Measurements from ENCODE around the gene ARL13B. TPM values are rescaled to one million over a fixed set of nuclear protein-coding genes. Genes with fewer than 3 reads are reported as not detected.

The ARL13B gene
- total RNA-seq (2013; cell fraction: nucleolus; rRNA removed): 5.6 and 5.9 TPM in 2 replicates
- total RNA-seq (2014; rRNA removed) (5.7 and 7.0 TPM in 2 replicates), total RNA-seq (2014; rRNA removed; fragmentation: Illumina TruSeq; extraction: Trizol) (9.0 and 9.9 TPM in 2 replicates), total RNA-seq (2021) (7.5 and 8.9 TPM in 2 replicates), polyA plus RNA-seq (2011; rRNA removed) (8.3 and 12.8 TPM in 2 replicates), polyA plus RNA-seq (2014; fragmentation: Illumina TruSeq; extraction: Trizol) (9.0 and 11.3 TPM in 2 replicates), polyA plus RNA-seq (2014; fragmentation: Nextera tagmentation; extraction: Ambion mirVana) (1 to 10 TPM; 3.0 to 4.5 TPM), polyA plus RNA-seq (2014; rRNA removed) (5.3 and 6.1 TPM in 2 replicates), polyA plus RNA-seq (2016; fragmentation: Nextera tagmentation; extraction: Ambion mirVana) (10 to 100 TPM in 1 of 2 experiments, 1 to 10 TPM in 1; 8.5 to 10.4 TPM), polyA minus RNA-seq (2011; rRNA and poly(A)+ RNA removed) (1.3 and 4.7 TPM in 2 replicates), Bru-seq, nascent RNA (percentile 55 among the genes with signal in this experiment), BruChase-seq, experiment 1, labeled RNA remaining after a 6-hour chase (percentile 58 among the genes with signal in this experiment), BruChase-seq, experiment 2, labeled RNA remaining after a 2-hour chase (percentile 63 among the genes with signal in this experiment)
- polyA plus RNA-seq (2011; ENCODE audit: low read depth): 1.5 TPM
- 2.6 and 7.1 TPM in 2 replicates for polyA plus RNA-seq (2011; cell fraction: cytosol; rRNA removed)
- 3.4 and 4.8 TPM in 2 replicates for polyA plus RNA-seq (2011; cell fraction: nucleus; rRNA removed)
- 2.1 and 2.9 TPM in 2 replicates for polyA plus RNA-seq (2012)
- 2.1 and 6.9 TPM in 2 replicates for polyA minus RNA-seq (2011; cell fraction: cytosol; rRNA and poly(A)+ RNA removed)
- polyA minus RNA-seq (2011; cell fraction: nucleus; rRNA and poly(A)+ RNA removed): 2.9 and 7.8 TPM in 2 replicates
- long read RNA-seq, experiment 1, partial matches to known transcripts: 7 of 14 reads
- long read RNA-seq, experiment 1, other reads (novel, unspliced or antisense): 7 of 14 reads
- long read RNA-seq, experiment 2, partial matches to known transcripts: 32 of 53 reads
- long read RNA-seq, experiment 2, other reads (novel, unspliced or antisense): 20 of 53 reads

- H3K27ac ChIP-seq (ENCODE audit: control insufficient read depth, insufficient read depth): peak within 1 kb of the TSS; percentile 67
- in situ Hi-C loops (cut with MboI) (no loop called here), intact Hi-C loops (cut with micrococcal nuclease; ENCODE audit: unreplicated experiment) (no loop called here)
- peak within 1 kb of the TSS; percentile 82 for H3K4me3 ChIP-seq
- H3K4me2 ChIP-seq (ENCODE audit: control insufficient read depth, insufficient read depth): peak within 1 kb of the TSS; percentile 80
- no peaks in the 10 kb centered on the region for H3K9me3 ChIP-seq (replicated peaks; ENCODE audit: control insufficient read depth, insufficient read depth, low read length)
- no peaks in the 10 kb centered on the region for H3K27me3 ChIP-seq (replicated peaks in 1 of 2; ENCODE audit: control insufficient read depth in 2 of 2, insufficient read depth in 2 of 2, low read length in 1 of 2)
- ChIA-PET POLR2A (interaction anchor here (0.6 to 1.2 kb wide), 3 partner anchors 13 to 83 kb away, joined by 3 read pairs; partner anchors contain the start of genes DHFR2 and NSUN3), SMC1A (ENCODE audit: uncharacterized antibody, unreplicated experiment) (interaction anchor here (1.0 to 2.2 kb wide), 5 partner anchors 8 to 90 kb away, joined by 3 to 6 read pairs (median 4); partner anchors contain the start of genes DHFR2 and NSUN3), RAD21 (ENCODE audit: unreplicated experiment) (interaction anchor here (0.9 to 1.0 kb wide), 2 partner anchors 89 to 92 kb away, joined by 4 read pairs; no protein-coding TSS in a partner anchor), CTCF (interaction anchor here (0.6 to 2.9 kb wide), 7 partner anchors 9 to 122 kb away, joined by 3 to 12 read pairs (median 4); no protein-coding TSS in a partner anchor)
- no peaks in the 10 kb centered on the region for H4K20me1 ChIP-seq (ENCODE audit: control insufficient read depth, insufficient read depth)
- H2AFZ ChIP-seq (ENCODE audit: control insufficient read depth, low read depth, low read length): peak within 1 kb of the TSS; percentile 90
- H3K36me3 ChIP-seq (ENCODE audit: control insufficient read depth in 2 of 2, insufficient read depth in 2 of 2, low read length in 1 of 2): no peaks in the 10 kb centered on the region
- DNase-seq (ENCODE audit: low read depth, low spot score) (peak; percentile 90), FAIRE-seq (peak; percentile 93), ATAC-seq (peak; percentile 100)
- TSS peak; percentile 71 for BruUV-seq (replicated peaks)
- H3K79me2 ChIP-seq (ENCODE audit: control insufficient read depth, insufficient read depth, low read length): peaks cover 3% of the 10 kb centered on the region
- peak within 1 kb of the TSS; percentile 83 for H3K9ac ChIP-seq (ENCODE audit: control insufficient read depth, insufficient read depth, low read length)
- WGBS (ENCODE audit: insufficient coverage, insufficient replicate concordance, low lambda C conversion rate, missing lambda C conversion rate): 1% methylated on average over 63 of the region's 66 CpGs
- H3K4me1 ChIP-seq (ENCODE audit: control insufficient read depth, insufficient read depth, low read length): no peaks in the 10 kb centered on the region
- TF ChIP-seq ZNF622 (IDR thresholded peaks at IDR 0.05) (no peak), BMI1 (IDR thresholded peaks at IDR 0.05; ENCODE audit: borderline replicate concordance) (peak; percentile 94), GATAD2B (conservative IDR thresholded peaks at IDR 0.05; ENCODE audit: low read depth) (no peak), ATF7 (IDR thresholded peaks at IDR 0.05; ENCODE audit: low read depth) (peak; percentile 44; the same call in 1 of the 2 replicates), MTA3 (IDR thresholded peaks at IDR 0.05; ENCODE audit: borderline replicate concordance, low read length) (no peak), RB1 (IDR thresholded peaks at IDR 0.05; ENCODE audit: borderline replicate concordance) (no peak), SMARCA5 (IDR thresholded peaks at IDR 0.05) (no peak), JUNB (IDR thresholded peaks at IDR 0.05) (no peak), BHLHE40 (IDR thresholded peaks at IDR 0.05; ENCODE audit: borderline replicate concordance in 1 of 2, low read depth in 2 of 2, low read length in 1 of 2) (peak in 1 of 2 experiments; percentile 16; a peak in 1 of 4 replicates), ETV6 (conservative IDR thresholded peaks at IDR 0.05 in 1 of 2, IDR thresholded peaks at IDR 0.05 in 1 of 2; ENCODE audit: borderline replicate concordance in 1 of 2, low read depth in 1 of 2) (no peak), RCOR1 (conservative IDR thresholded peaks at IDR 0.05; ENCODE audit: low read depth, low read length) (no peak), YBX1 (IDR thresholded peaks at IDR 0.05) (no peak), CBFB (IDR thresholded peaks at IDR 0.05; ENCODE audit: low read depth) (no peak; the same call in 1 of the 2 replicates), KLF5 (IDR thresholded peaks at IDR 0.05; ENCODE audit: partially characterized antibody) (no peak)
- TF ChIP-seq, protein P1, sequence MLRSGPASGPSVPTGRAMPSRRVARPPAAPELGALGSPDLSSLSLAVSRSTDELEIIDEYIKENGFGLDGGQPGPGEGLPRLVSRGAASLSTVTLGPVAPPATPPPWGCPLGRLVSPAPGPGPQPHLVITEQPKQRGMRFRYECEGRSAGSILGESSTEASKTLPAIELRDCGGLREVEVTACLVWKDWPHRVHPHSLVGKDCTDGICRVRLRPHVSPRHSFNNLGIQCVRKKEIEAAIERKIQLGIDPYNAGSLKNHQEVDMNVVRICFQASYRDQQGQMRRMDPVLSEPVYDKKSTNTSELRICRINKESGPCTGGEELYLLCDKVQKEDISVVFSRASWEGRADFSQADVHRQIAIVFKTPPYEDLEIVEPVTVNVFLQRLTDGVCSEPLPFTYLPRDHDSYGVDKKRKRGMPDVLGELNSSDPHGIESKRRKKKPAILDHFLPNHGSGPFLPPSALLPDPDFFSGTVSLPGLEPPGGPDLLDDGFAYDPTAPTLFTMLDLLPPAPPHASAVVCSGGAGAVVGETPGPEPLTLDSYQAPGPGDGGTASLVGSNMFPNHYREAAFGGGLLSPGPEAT (IDR thresholded peaks at IDR 0.05; ENCODE audit: low read depth): peak; percentile 26; the same call in 1 of the 2 replicates
- TF ChIP-seq, protein P2, sequence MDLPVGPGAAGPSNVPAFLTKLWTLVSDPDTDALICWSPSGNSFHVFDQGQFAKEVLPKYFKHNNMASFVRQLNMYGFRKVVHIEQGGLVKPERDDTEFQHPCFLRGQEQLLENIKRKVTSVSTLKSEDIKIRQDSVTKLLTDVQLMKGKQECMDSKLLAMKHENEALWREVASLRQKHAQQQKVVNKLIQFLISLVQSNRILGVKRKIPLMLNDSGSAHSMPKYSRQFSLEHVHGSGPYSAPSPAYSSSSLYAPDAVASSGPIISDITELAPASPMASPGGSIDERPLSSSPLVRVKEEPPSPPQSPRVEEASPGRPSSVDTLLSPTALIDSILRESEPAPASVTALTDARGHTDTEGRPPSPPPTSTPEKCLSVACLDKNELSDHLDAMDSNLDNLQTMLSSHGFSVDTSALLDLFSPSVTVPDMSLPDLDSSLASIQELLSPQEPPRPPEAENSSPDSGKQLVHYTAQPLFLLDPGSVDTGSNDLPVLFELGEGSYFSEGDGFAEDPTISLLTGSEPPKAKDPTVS (IDR thresholded peaks at IDR 0.05; ENCODE audit: low read depth, low read length): no peak
Measured at GRCh38 chr3:93979850-93980676, at the start of gene ARL13B. ARL13B (plus strand) TSS chr3:93980155; CDS start chr3:93980424, 269 bp downstream.
